HG03520 (cell line): ENCODE data around the gene DNLZ.

Source experiments
- ATAC-seq: cut with Tn5 transposase; IDR thresholded peaks from one replicate; pipeline ENCODE4 v1.9.1; 2021; ENCODE audit warnings: mild to moderate bottlenecking, moderate library complexity; ENCODE audit not compliant: unreplicated experiment

Gene DNLZ

GRCh38 chr9:136377341-136378169 is 14.0 kb upstream of the DNLZ start:
- ATAC-seq = no peak

- ATAC-seq = no peak
Measured at GRCh38 chr9:136376457-136376856, 12.9 kb upstream of the DNLZ start.

- no peak for ATAC-seq
Measured at GRCh38 chr9:136375096-136375495, 11.6 kb upstream of the DNLZ start.

GRCh38 chr9:136374183-136374575 is 10.6 kb upstream of the DNLZ start:
- ATAC-seq = no peak

GRCh38 chr9:136373300-136374182 is 10.0 kb upstream of the DNLZ start, which contains the start of gene CARD9:
CARD9 (minus strand) TSS chr9:136373669; CDS start chr9:136372078, 1,591 bp downstream.
- no peak for ATAC-seq

- no peak for ATAC-seq
Measured at GRCh38 chr9:136372561-136373299, 9.2 kb upstream of the DNLZ start.

GRCh38 chr9:136372006-136372405 is 8.5 kb upstream of the DNLZ start:
- ATAC-seq = no peak

GRCh38 chr9:136371533-136371880 is 8.0 kb upstream of the DNLZ start:
- no peak for ATAC-seq

GRCh38 chr9:136370687-136371532 is 7.4 kb upstream of the DNLZ start:
- ATAC-seq = no peak

- no peak for ATAC-seq
Measured at GRCh38 chr9:136370037-136370436, 6.5 kb upstream of the DNLZ start.

GRCh38 chr9:136368190-136368589 is 4.6 kb upstream of the DNLZ start:
- ATAC-seq = no peak

- ATAC-seq = no peak
Measured at GRCh38 chr9:136367296-136368145, 4.0 kb upstream of the DNLZ start.

- ATAC-seq = no peak
Measured at GRCh38 chr9:136366826-136367225, 3.3 kb upstream of the DNLZ start.

- ATAC-seq = no peak
Measured at GRCh38 chr9:136365775-136366222, 2.3 kb upstream of the DNLZ start.

GRCh38 chr9:136364942-136365774 is 1.6 kb upstream of the DNLZ start:
- ATAC-seq = no peak

- ATAC-seq = no peak
Measured at GRCh38 chr9:136363949-136364748, 605 bp upstream of the DNLZ start.

GRCh38 chr9:136362450-136362784 is 1.1 kb downstream of the DNLZ start:
- no peak for ATAC-seq
